HuH-7.5 (cell line): ENCODE results near the gene TARS2.

ENCODE experiments used
- DNase-seq: peaks from one replicate; pipeline ENCODE4 v3.0.0; 2011; ENCODE audit warnings: low spot score

Gene TARS2

GRCh38 chr1:150486966-150487762 is at the start of gene TARS2:
Gene TARS2, plus strand, starts transcription at chr1:150487419. Its CDS starts 32 bp downstream, at chr1:150487451.
- peak; percentile 88 for DNase-seq

GRCh38 chr1:150441121-150441520 is 46.1 kb upstream of the TARS2 start:
- DNase-seq, result no peak

GRCh38 chr1:150444232-150444631 is 43.0 kb upstream of the TARS2 start:
- DNase-seq, result no peak

- DNase-seq, result no peak
Measured at GRCh38 chr1:150456146-150456647, 31.0 kb upstream of the TARS2 start.

GRCh38 chr1:150464422-150464826 is 22.8 kb upstream of the TARS2 start:
- DNase-seq, result peak; percentile 73

GRCh38 chr1:150466964-150467363 is 20.3 kb upstream of the TARS2 start:
- DNase-seq, result no peak

GRCh38 chr1:150469291-150469690 is 17.9 kb upstream of the TARS2 start:
- DNase-seq, result no peak

- DNase-seq, result no peak
Measured at GRCh38 chr1:150472601-150473200, 14.5 kb upstream of the TARS2 start.

GRCh38 chr1:150473659-150474058 is 13.6 kb upstream of the TARS2 start:
- DNase-seq, result peak; percentile 47

- DNase-seq, result no peak
Measured at GRCh38 chr1:150474869-150475268, 12.3 kb upstream of the TARS2 start.

GRCh38 chr1:150476754-150477153 is 10.5 kb upstream of the TARS2 start:
- no peak for DNase-seq

- no peak for DNase-seq
Measured at GRCh38 chr1:150477320-150477719, 9.9 kb upstream of the TARS2 start.

GRCh38 chr1:150477733-150478132 is 9.5 kb upstream of the TARS2 start:
- no peak for DNase-seq

GRCh38 chr1:150479370-150479769 is 7.8 kb upstream of the TARS2 start:
- no peak for DNase-seq

GRCh38 chr1:150479927-150480352 is 7.3 kb upstream of the TARS2 start:
- DNase-seq, result peak; percentile 59

- DNase-seq, result no peak
Measured at GRCh38 chr1:150484431-150484830, 2.8 kb upstream of the TARS2 start.

GRCh38 chr1:150484861-150485260 is 2.4 kb upstream of the TARS2 start:
- no peak for DNase-seq

- no peak for DNase-seq
Measured at GRCh38 chr1:150487763-150488115, 520 bp downstream of the TARS2 start.

- no peak for DNase-seq
Measured at GRCh38 chr1:150493175-150493574, 6.0 kb downstream of the TARS2 start.

GRCh38 chr1:150498342-150498741 is 11.1 kb downstream of the TARS2 start:
- DNase-seq, result no peak

GRCh38 chr1:150505431-150505830 is 18.2 kb downstream of the TARS2 start:
- no peak for DNase-seq

- DNase-seq, result no peak
Measured at GRCh38 chr1:150507912-150508864, 21.0 kb downstream of the TARS2 start, which contains the start of gene ECM1. Gene ECM1, plus strand, starts transcription at chr1:150508109. Its CDS starts 101 bp downstream, at chr1:150508210.
